ENCODE results near the gene ATP10A. TPM values are rescaled to one million over a fixed set of nuclear protein-coding genes. Genes with fewer than 3 reads are reported as not detected.

The ATP10A gene
- total RNA-seq, 1 donor from 2014 or later: 71.9 TPM

GRCh38 chr15:25668236-25668795 lies 194.8 kb downstream of the ATP10A start:
- Mint-ChIP-seq H3K4me3 (ENCODE audit: unreplicated experiment) (no peak overlapping the region), H3K27ac (ENCODE audit: unreplicated experiment) (no peak overlapping the region), H3K9me3 (ENCODE audit: unreplicated experiment) (no peaks in the 10 kb centered on the region), H3K36me3 (ENCODE audit: unreplicated experiment) (no peaks in the 10 kb centered on the region), H3K27me3 (ENCODE audit: unreplicated experiment) (peaks cover 4% of the 10 kb centered on the region), H3K4me1 (ENCODE audit: unreplicated experiment) (peaks cover 46% of the 10 kb centered on the region)
- TF ChIP-seq CTCF (IDR thresholded peaks at IDR 0.05): no peak
- no peak for DNase-seq (ENCODE audit: extremely low spot score, unreplicated experiment)

GRCh38 chr15:25667829-25668228 lies 195.3 kb downstream of the ATP10A start:
- Mint-ChIP-seq H3K4me3 (ENCODE audit: unreplicated experiment) (no peak overlapping the region), H3K9me3 (ENCODE audit: unreplicated experiment) (no peaks in the 10 kb centered on the region), H3K4me1 (ENCODE audit: unreplicated experiment) (peaks cover 46% of the 10 kb centered on the region), H3K27ac (ENCODE audit: unreplicated experiment) (no peak overlapping the region), H3K36me3 (ENCODE audit: unreplicated experiment) (no peaks in the 10 kb centered on the region), H3K27me3 (ENCODE audit: unreplicated experiment) (peaks cover 8% of the 10 kb centered on the region)
- no peak for DNase-seq (ENCODE audit: extremely low spot score, unreplicated experiment)
- TF ChIP-seq CTCF (IDR thresholded peaks at IDR 0.05): no peak

DNA sequence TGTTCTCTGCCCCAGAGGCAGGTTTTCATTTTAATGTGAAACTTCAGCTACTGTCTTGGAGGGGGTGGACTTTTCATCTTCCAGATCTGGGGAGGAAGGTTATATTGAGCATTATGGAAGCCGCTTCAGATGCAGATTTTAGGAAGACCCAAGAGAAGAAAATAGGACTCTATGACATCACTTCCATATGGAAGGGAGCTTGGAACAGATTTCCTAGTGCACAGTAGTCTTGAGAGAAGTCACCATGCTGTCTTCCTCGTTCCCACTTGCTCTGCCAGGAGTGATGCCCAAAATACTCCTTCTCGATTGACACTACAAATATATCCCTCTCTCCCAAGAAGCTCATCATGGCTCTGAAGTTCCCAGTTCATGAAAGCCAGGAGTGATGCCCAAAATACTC lies 197.2 kb downstream of the ATP10A start:
- peaks cover 27% of the 10 kb centered on the region for H3K4me1 Mint-ChIP-seq (ENCODE audit: unreplicated experiment)
- peaks cover 19% of the 10 kb centered on the region for H3K27me3 Mint-ChIP-seq (ENCODE audit: unreplicated experiment)
- H3K36me3 Mint-ChIP-seq (ENCODE audit: unreplicated experiment): no peaks in the 10 kb centered on the region
- no peak overlapping the region for H3K4me3 Mint-ChIP-seq (ENCODE audit: unreplicated experiment)
- TF ChIP-seq CTCF (IDR thresholded peaks at IDR 0.05): no peak
- no peak for DNase-seq (ENCODE audit: extremely low spot score, unreplicated experiment)
- no peaks in the 10 kb centered on the region for H3K9me3 Mint-ChIP-seq (ENCODE audit: unreplicated experiment)
- H3K27ac Mint-ChIP-seq (ENCODE audit: unreplicated experiment): no peak overlapping the region

DNA sequence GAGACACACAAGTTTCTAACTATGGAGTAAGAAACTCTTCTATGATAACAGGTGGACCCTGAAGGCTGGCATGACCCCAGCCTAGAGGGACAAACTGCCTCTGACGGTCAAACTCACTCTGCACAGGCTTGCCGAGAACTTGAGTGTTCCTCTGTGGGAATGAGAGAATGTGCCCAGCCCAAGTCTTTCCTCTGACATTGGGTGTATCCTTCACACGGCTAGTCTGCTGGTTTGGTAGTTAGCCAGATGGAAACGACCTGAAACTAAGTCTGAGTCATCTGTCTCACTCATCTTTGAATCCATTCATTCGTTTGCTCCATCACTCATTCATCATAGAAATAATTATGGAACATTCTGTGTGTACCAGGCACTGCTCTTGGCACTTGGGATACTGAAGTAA lies 198.4 kb downstream of the ATP10A start:
- TF ChIP-seq CTCF (IDR thresholded peaks at IDR 0.05): no peak
- Mint-ChIP-seq H3K36me3 (ENCODE audit: unreplicated experiment) (peaks cover 2% of the 10 kb centered on the region), H3K4me3 (ENCODE audit: unreplicated experiment) (no peak overlapping the region), H3K27ac (ENCODE audit: unreplicated experiment) (no peak overlapping the region), H3K9me3 (ENCODE audit: unreplicated experiment) (no peaks in the 10 kb centered on the region), H3K27me3 (ENCODE audit: unreplicated experiment) (peaks cover 19% of the 10 kb centered on the region), H3K4me1 (ENCODE audit: unreplicated experiment) (peaks cover 16% of the 10 kb centered on the region)
- no peak for DNase-seq (ENCODE audit: extremely low spot score, unreplicated experiment)

- TF ChIP-seq CTCF (IDR thresholded peaks at IDR 0.05): no peak
- Mint-ChIP-seq H3K36me3 (ENCODE audit: unreplicated experiment) (peaks cover 2% of the 10 kb centered on the region), H3K4me1 (ENCODE audit: unreplicated experiment) (peaks cover 5% of the 10 kb centered on the region), H3K27me3 (ENCODE audit: unreplicated experiment) (peaks cover 19% of the 10 kb centered on the region), H3K27ac (ENCODE audit: unreplicated experiment) (no peak overlapping the region), H3K9me3 (ENCODE audit: unreplicated experiment) (no peaks in the 10 kb centered on the region), H3K4me3 (ENCODE audit: unreplicated experiment) (no peak overlapping the region)
- no peak for DNase-seq (ENCODE audit: extremely low spot score, unreplicated experiment)
Measured at GRCh38 chr15:25663515-25663914, 199.6 kb downstream of the ATP10A start.

All from osteocyte (in vitro differentiated cells).